D341Med (cell line): ENCODE measurements around the gene BLTP2.

Experiments
- DNase-seq: peaks from one replicate; pipeline ENCODE4 v3.0.0; 2012; ENCODE audit warnings: low spot score

BLTP2 gene

DNA sequence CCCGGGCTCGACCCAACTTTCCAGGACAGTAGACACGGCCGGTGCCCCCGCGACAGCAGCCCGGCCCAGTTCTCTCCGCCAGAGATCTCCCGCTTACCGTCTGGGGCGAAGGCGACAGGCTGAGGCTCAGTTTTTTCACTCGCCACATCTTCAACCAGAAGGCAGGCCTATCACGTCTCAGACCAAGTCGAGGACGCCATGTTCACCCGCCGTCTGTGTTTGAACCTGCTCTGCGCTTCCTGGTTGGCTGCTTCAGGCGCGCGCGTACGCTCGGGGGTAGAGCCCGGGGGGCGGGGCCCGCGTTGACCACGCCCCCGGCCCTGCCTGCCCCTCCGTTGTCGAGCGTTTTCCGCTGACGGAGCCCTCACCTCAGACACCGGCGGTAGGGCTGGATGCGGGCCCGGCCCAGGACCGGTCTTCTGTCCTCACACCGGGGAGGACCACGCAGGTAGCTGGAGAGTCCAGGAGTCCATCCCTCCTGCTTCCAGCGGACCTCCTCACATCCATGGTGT is 46.1 kb downstream of the BLTP2 start, which contains the start of gene SPAG5:
SPAG5 (minus strand) TSS at position 227 of the 512 bp plus-strand sequence; CDS start at position 148, 79 bp downstream.
- DNase-seq, result peak; percentile 100

DNA sequence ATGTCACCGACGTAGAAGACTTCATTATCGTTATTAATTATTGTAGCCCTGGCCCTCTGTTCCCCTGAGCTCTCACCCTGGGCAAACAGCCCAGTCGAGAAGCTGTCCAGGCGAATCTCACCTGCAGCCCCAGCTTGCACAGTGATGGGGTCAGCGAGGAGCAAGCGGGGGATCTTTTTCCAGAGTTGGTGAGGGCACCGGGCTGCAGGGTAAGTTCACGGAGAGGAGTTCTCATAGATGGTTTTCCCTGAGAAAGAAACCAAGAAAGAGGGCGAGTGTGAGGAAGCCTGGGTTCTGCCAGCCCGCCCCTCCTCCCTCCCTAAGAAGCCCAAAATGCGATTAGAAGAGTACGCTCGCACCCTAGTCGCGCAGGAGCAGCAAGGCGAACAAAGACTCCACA is 46.6 kb downstream of the BLTP2 start:
- DNase-seq, result no peak

DNA sequence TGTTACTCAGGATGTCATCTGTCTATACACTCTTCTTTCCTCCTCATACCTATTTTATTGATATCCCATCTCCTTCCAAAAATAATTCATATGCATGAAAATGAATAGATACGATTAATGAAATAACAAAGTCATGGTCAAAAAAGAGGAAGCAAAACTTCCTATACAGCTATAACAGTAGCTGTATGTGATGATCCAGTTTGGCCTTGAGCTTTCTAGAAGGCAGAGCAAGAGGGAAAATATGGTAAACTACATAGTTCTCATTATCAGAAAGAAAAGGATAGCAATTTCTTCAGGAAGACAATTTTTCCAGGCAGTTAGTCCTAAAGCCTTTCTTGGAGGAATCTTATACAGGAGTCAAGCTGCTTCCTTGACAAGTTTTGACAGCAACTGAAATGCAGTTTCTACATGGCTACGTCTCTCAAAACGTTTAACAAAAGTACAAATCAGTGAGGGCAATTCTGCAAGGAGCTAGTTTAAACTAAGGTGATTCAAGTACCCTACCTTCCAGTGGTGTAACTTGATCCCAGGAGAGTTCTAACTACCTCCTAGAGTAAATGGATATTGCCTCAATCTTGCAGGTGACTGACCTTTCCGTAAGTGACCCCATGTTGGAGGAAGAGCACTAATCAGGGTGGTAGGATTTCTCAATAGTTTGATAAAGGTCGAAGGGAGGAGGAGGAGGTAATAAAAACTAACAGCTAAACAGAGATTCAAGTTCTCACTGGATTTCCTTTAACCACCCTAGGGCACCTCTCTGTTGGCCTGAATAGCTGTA is 47.2 kb downstream of the BLTP2 start:
- no peak for DNase-seq
